Kidney (tissue), 14 donors: ENCODE data around the gene NPHP3. TPM values are rescaled to one million over a fixed set of nuclear protein-coding genes. Genes with fewer than 3 reads are reported as not detected.
"Not testable (repeated sequence)": the region's sequence is repeated elsewhere in the genome, so short reads cannot be mapped to it uniquely, and the experiment has no call there.

Experiments used
- DNase-seq, 5 donors: peaks; one replicate each; pipeline ENCODE4 v3.0.0-alpha.2; 2013 to 2020
- FAIRE-seq: peaks from 2 replicates; lab custom pipeline; 2012; peaks lifted over from hg19 to GRCh38; lab: Jason Lieb, UNC
- H3K27ac ChIP-seq, 2 donors: one replicate each; pipeline ENCODE4 v1.7.0; 2013; ENCODE audit warnings: low read depth in 2 of 2, low read length in 2 of 2, inconsistent platforms in 1 of 2
- H3K27me3 ChIP-seq: one replicate; pipeline ENCODE4 v1.7.1; 2013; ENCODE audit warnings: low read length, inconsistent platforms; ENCODE audit not compliant: control insufficient read depth, insufficient read depth
- H3K36me3 ChIP-seq, 3 donors: one replicate each; pipeline versions ENCODE4 v1.7.0 to v1.7.1; 2013; ENCODE audit warnings: low read length in 3 of 3, control low read depth in 1 of 3, inconsistent platforms in 1 of 3; ENCODE audit not compliant: insufficient read depth in 3 of 3, control insufficient read depth in 2 of 3
- H3K4me1 ChIP-seq, 3 donors: one replicate each; pipeline versions ENCODE4 v1.7.0 to v1.7.1; 2013; ENCODE audit warnings: low read length in 3 of 3, inconsistent platforms in 1 of 3, low read depth in 1 of 3; ENCODE audit not compliant: control insufficient read depth in 2 of 3, insufficient read depth in 2 of 3
- H3K4me3 ChIP-seq, 3 donors: one replicate each; pipeline versions ENCODE4 v1.7.0 to v1.8.1; 2013; ENCODE audit warnings: low read length in 3 of 3, control low read depth in 1 of 3, inconsistent platforms in 1 of 3
- H3K9ac ChIP-seq, 3 donors: one replicate each; pipeline versions ENCODE4 v1.7.0 to v1.7.1; 2013; ENCODE audit warnings: low read length in 3 of 3, control low read depth in 1 of 3, inconsistent platforms in 1 of 3
- H3K9me3 ChIP-seq, 3 donors: one replicate each; pipeline versions ENCODE4 v1.7.0 to v1.7.1; 2013; ENCODE audit warnings: low read length in 3 of 3, control low read depth in 1 of 3, inconsistent platforms in 1 of 3; ENCODE audit not compliant: control insufficient read depth in 2 of 3, insufficient read depth in 1 of 3
- CTCF ChIP-seq: IDR thresholded peaks from 3 replicates; pipeline ENCODE4 v1.5.1; 2012; ENCODE audit warnings: mild to moderate bottlenecking, moderate library complexity, borderline replicate concordance; ENCODE audit not compliant: insufficient read depth; ENCODE audit errors: extremely low read depth
- intact Hi-C: fragments of 100-400 bp; cut with DNase I; formaldehyde crosslinking; loops from one replicate; pipeline ENCODE4 v1.11.1; 2022
- polyA plus RNA-seq: library from polyadenylated mRNA; stranded (reverse); fragments of 350-450 nt; fragmentation: Illumina TruSeq; extraction: RNeasy Lipid Tissue Mini Kit (QIAGEN cat#74804); gene quantifications from one replicate; pipeline ENCODE4 v1.2.3, GENCODE V29; 2014; ENCODE audit warnings: low read depth, low replicate concordance; ENCODE audit not compliant: insufficient read depth
- total RNA-seq: library from RNA; stranded (reverse); fragmentation: NEBNext Ultra II Directional; extraction: Animal tissue kit (Norgen Biotek cat#: 25700); gene quantifications from one replicate; pipeline ENCODE4 v1.2.1, GENCODE V29; 2021
- donor health status: control.
- donor health status: control.
- donor health status: control.
- donor health status: control.
- donor health status: control.
- donor health status: DM: yes; HTN: yes; CAD: no.
- donor health status: Normal renal cell carcinoma (clear cell type).

Gene NPHP3
- total and polyA plus RNA-seq, 2 donors from 2014 or later = 5.9 to 23.2 TPM

GRCh38 chr3:132641837-132642538 lies 80.2 kb downstream of the NPHP3 start:
- Histone ChIP-seq H3K9ac (no peak overlapping the region), H3K27ac (no peak overlapping the region), H3K9me3 (no peaks in the 10 kb centered on the region), H3K4me3 (no peak overlapping the region), H3K27me3 (no peaks in the 10 kb centered on the region), H3K36me3 (peaks cover 0 to 25% (median 10%) of the 10 kb centered on the region in 3 donors), H3K4me1 (no peaks in the 10 kb centered on the region)
- peak in 2 of 5 donors; percentile 37 to 55 for DNase-seq
- peak; percentile 55 for TF ChIP-seq CTCF
- intact Hi-C loops = loop anchor here (5.0 kb wide), 1 partner anchor 105 kb away; no protein-coding TSS in a partner anchor
- FAIRE-seq = peak; percentile 91

- H3K36me3 ChIP-seq = peaks cover 0 to 29% (median 14%) of the 10 kb centered on the region in 3 donors
- H3K4me3 ChIP-seq, H3K27me3 ChIP-seq, FAIRE-seq, H3K9me3 ChIP-seq, H3K4me1 ChIP-seq, H3K27ac ChIP-seq, H3K9ac ChIP-seq, DNase-seq: not testable (repeated sequence)
- intact Hi-C loops = loop anchor here (5.0 kb wide), 1 partner anchor 104 kb away; no protein-coding TSS in a partner anchor
Measured at GRCh38 chr3:132641427-132641826, 80.8 kb downstream of the NPHP3 start.

GRCh38 chr3:132638706-132639105 lies 83.5 kb downstream of the NPHP3 start:
- H3K4me3 ChIP-seq = no peak overlapping the region
- H3K36me3 ChIP-seq = peaks cover 0 to 30% (median 17%) of the 10 kb centered on the region in 3 donors
- H3K27ac ChIP-seq = no peak overlapping the region
- no peak overlapping the region for H3K9ac ChIP-seq
- no peaks in the 10 kb centered on the region for H3K27me3 ChIP-seq
- no peak for TF ChIP-seq CTCF
- intact Hi-C loops = no loop called here
- H3K9me3 ChIP-seq = no peaks in the 10 kb centered on the region
- FAIRE-seq (no peak), DNase-seq (peak in 1 of 5 donors; percentile 16)
- no peaks in the 10 kb centered on the region for H3K4me1 ChIP-seq

GRCh38 chr3:132637590-132637989 lies 84.6 kb downstream of the NPHP3 start:
- Histone ChIP-seq H3K9ac (no peak overlapping the region), H3K4me3 (no peak overlapping the region), H3K4me1 (no peaks in the 10 kb centered on the region), H3K36me3 (peaks cover 0 to 30% (median 15%) of the 10 kb centered on the region in 3 donors), H3K9me3 (no peaks in the 10 kb centered on the region), H3K27me3 (no peaks in the 10 kb centered on the region), H3K27ac (no peak overlapping the region)
- FAIRE-seq = peak; percentile 41
- no peak for DNase-seq
- TF ChIP-seq CTCF = no peak
- intact Hi-C loops = no loop called here
